Activated CD8-positive, alpha-beta memory T cell treated with anti-CD3 and anti-CD28 coated beads, Interleukin-2, amount 50 U/mL, for 1 hour (primary cell): Measurements from ENCODE around the gene FKBP1A.

ENCODE experiments used
- DNase-seq: peaks from one replicate; pipeline ENCODE4 v3.0.0-alpha.2; 2020; ENCODE audit errors: extremely low read depth

The FKBP1A gene

GRCh38 chr20:1386323-1386722 is 6.5 kb downstream of the FKBP1A start:
- no peak for DNase-seq

- DNase-seq, result no peak
These were observed 9.0 kb downstream of the FKBP1A start for GRCh38 chr20:1383623-1384404.

- DNase-seq, result no peak
These were observed 10.2 kb downstream of the FKBP1A start for GRCh38 chr20:1382670-1383069.

- DNase-seq, result no peak
These were observed 10.9 kb downstream of the FKBP1A start for GRCh38 chr20:1381753-1382591.

GRCh38 chr20:1378735-1379125 is 14.1 kb downstream of the FKBP1A start:
- DNase-seq, result no peak

GRCh38 chr20:1377984-1378734 is 14.7 kb downstream of the FKBP1A start:
- no peak for DNase-seq

- no peak for DNase-seq
These were observed 15.4 kb downstream of the FKBP1A start for GRCh38 chr20:1377341-1377871.

- DNase-seq, result no peak
These were observed 16.2 kb downstream of the FKBP1A start for GRCh38 chr20:1376408-1377270.

- DNase-seq, result no peak
These were observed 16.8 kb downstream of the FKBP1A start for GRCh38 chr20:1376007-1376406.

GRCh38 chr20:1375515-1375914 is 17.3 kb downstream of the FKBP1A start:
- DNase-seq, result no peak

- DNase-seq, result no peak
These were observed 18.6 kb downstream of the FKBP1A start for GRCh38 chr20:1374246-1374645.

GRCh38 chr20:1373614-1374013 is 19.2 kb downstream of the FKBP1A start:
- no peak for DNase-seq

GRCh38 chr20:1373036-1373435 is 19.8 kb downstream of the FKBP1A start:
- DNase-seq, result no peak

GRCh38 chr20:1371830-1372539 is 20.9 kb downstream of the FKBP1A start:
- DNase-seq, result no peak

GRCh38 chr20:1371202-1371782 is 21.6 kb downstream of the FKBP1A start:
- DNase-seq, result no peak

GRCh38 chr20:1370548-1371110 is 22.2 kb downstream of the FKBP1A start:
- no peak for DNase-seq

- DNase-seq, result no peak
These were observed 22.9 kb downstream of the FKBP1A start for GRCh38 chr20:1369970-1370369.

- no peak for DNase-seq
These were observed 24.2 kb downstream of the FKBP1A start for GRCh38 chr20:1368448-1369199.

- no peak for DNase-seq
These were observed 25.4 kb downstream of the FKBP1A start for GRCh38 chr20:1367479-1367878.
